Panc1 (cell line): ENCODE results near the gene INPPL1. TPM values are rescaled to one million over a fixed set of nuclear protein-coding genes. Genes with fewer than 3 reads are reported as not detected.

ENCODE experiments used
- ATAC-seq: fragments of 200-7000 bp; cut with Tn5 transposase; 2 replicates; pipeline ENCODE4 v1.9.1; 2020; ENCODE audit warnings: mild to moderate bottlenecking, moderate library complexity
- BruUV-seq: library from RNA; stranded (reverse); fragments of 400-500 nt; replicated peaks from 2 replicates; lab custom pipeline; 2021; lab: Mats Ljungman, UMichigan
- CTCF ChIA-PET: fragments of 300-600 bp; sonication (Branson Sonifier 250); formaldehyde crosslinking; loops from one replicate; lab custom pipeline; 2022; ENCODE audit warnings: antibody characterized with exemption; lab: Charles Lee
- POLR2A ChIA-PET: fragments of 300-600 bp; sonication (Branson Sonifier 250); formaldehyde crosslinking; loops from one replicate; lab custom pipeline; 2022; ENCODE audit warnings: antibody characterized with exemption; lab: Charles Lee
- DNase-seq: peaks from one replicate; pipeline ENCODE4 v3.0.0-alpha.2; 2010; ENCODE audit warnings: low read depth, low spot score
- H3K27ac ChIP-seq: 2 replicates; pipeline ENCODE4 v1.5.1; 2011; ENCODE audit warnings: mild to moderate bottlenecking, low read length, inconsistent platforms
- H3K27me3 ChIP-seq: fragments of 200-500 bp; sonication (Bioruptor generic); 2 replicates; pipeline ENCODE4 v1.6.0; 2014; ENCODE audit warnings: low read length, inconsistent platforms; ENCODE audit not compliant: control insufficient read depth, insufficient read depth
- H3K36me3 ChIP-seq: fragments of 200-500 bp; sonication (Bioruptor generic); 2 replicates; pipeline ENCODE4 v1.5.1; 2014; ENCODE audit warnings: inconsistent platforms, mild to moderate bottlenecking, low read length, moderate library complexity; ENCODE audit not compliant: control insufficient read depth, insufficient read depth
- H3K4me1 ChIP-seq: 2 replicates; pipeline ENCODE4 v1.5.1; 2011; ENCODE audit warnings: inconsistent platforms, mild to moderate bottlenecking, low read length, moderate library complexity; ENCODE audit not compliant: control insufficient read depth, insufficient read depth
- H3K4me3 ChIP-seq, 2 experiments: 2 replicates each; pipeline ENCODE4 v1.5.1; 2011 to 2012; ENCODE audit warnings: low read depth in 2 of 2, low read length in 2 of 2, mild to moderate bottlenecking in 2 of 2, inconsistent platforms in 1 of 2, moderate library complexity in 1 of 2
- H3K9me3 ChIP-seq: fragments of 200-500 bp; sonication (Bioruptor generic); 2 replicates; pipeline ENCODE4 v1.5.1; 2014; ENCODE audit warnings: low read depth, mild to moderate bottlenecking, inconsistent platforms, low read length, moderate library complexity; ENCODE audit not compliant: control insufficient read depth, insufficient read depth
- POLR2AphosphoS5 ChIP-seq: IDR thresholded peaks from 2 replicates; pipeline ENCODE4 v1.6.1; 2012; ENCODE audit warnings: mild to moderate bottlenecking, low read depth, low read length, moderate library complexity
- REST ChIP-seq, 2 experiments: IDR thresholded peaks; 2 replicates each; pipeline ENCODE4 v1.6.1; 2011 to 2012; ENCODE audit warnings: low read depth in 2 of 2, control low read depth in 1 of 2, low read length in 1 of 2, mild to moderate bottlenecking in 1 of 2, moderate library complexity in 1 of 2; ENCODE audit not compliant: insufficient read depth in 1 of 2
- SIN3A ChIP-seq: IDR thresholded peaks from 2 replicates; pipeline ENCODE4 v1.6.1; 2012; ENCODE audit warnings: low read depth, mild to moderate bottlenecking, low read length, moderate library complexity, borderline replicate concordance; ENCODE audit not compliant: insufficient read depth
- TCF7L2 ChIP-seq: IDR thresholded peaks from 2 replicates; pipeline ENCODE4 v1.6.1; 2011; ENCODE audit warnings: mild to moderate bottlenecking, low read depth, low read length, inconsistent platforms
- in situ Hi-C: cut with HindIII; loops from 2 replicates; pipeline ENCODE4 v1.10.0; 2016; ENCODE audit warnings: low sequenced_read_pairs, low pct_unique_long_range_greater_than_20kb
- intact Hi-C: fragments of 100-400 bp; cut with micrococcal nuclease; formaldehyde crosslinking; loops from one replicate; pipeline ENCODE4 v1.10.0; 2022; ENCODE audit not compliant: unreplicated experiment
- total RNA-seq: library from RNA; stranded (reverse); gene quantifications from one replicate; pipeline ENCODE4 v1.2.1, GENCODE V29; 2021; ENCODE audit not compliant: unreplicated experiment
- TF ChIP-seq, protein P1 (sequence below): fragments of 450-650 bp; IDR thresholded peaks from 2 replicates; pipeline ENCODE4 v1.5.1; 2017; ENCODE audit warnings: mild to moderate bottlenecking

Gene INPPL1
- total RNA-seq, 1 experiment from 2014 or later = 298 TPM

DNA sequence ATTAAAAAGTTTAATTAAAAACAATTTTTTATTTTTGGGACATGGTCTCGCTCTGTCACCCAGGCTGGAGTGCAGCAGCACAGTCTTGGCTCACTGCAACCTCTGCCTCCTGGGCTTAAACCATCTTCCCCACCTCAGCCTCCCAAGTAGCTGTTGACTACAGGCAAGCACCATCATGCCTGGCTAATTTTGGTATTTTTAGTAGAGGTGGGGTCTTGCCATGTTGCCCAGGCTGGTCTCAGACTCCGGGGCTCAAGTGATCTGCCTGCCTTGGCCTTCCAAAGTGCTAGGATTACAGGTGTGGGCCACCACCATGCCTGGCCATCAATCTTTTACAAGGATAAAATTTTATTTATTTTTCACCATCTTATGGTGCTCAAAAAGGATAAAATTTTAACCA lies 62.7 kb downstream of the INPPL1 start:
- Histone ChIP-seq H3K4me1 (no peaks in the 10 kb centered on the region), H3K9me3 (no peaks in the 10 kb centered on the region), H3K4me3 (no peak overlapping the region), H3K36me3 (no peaks in the 10 kb centered on the region), H3K27me3 (no peaks in the 10 kb centered on the region; the same call in 1 of the 2 replicates), H3K27ac (no peak overlapping the region)
- ChIA-PET POLR2A (no interaction called here), CTCF (no interaction called here)
- ATAC-seq = no peak
- no peak for DNase-seq
- TF ChIP-seq, protein P1, sequence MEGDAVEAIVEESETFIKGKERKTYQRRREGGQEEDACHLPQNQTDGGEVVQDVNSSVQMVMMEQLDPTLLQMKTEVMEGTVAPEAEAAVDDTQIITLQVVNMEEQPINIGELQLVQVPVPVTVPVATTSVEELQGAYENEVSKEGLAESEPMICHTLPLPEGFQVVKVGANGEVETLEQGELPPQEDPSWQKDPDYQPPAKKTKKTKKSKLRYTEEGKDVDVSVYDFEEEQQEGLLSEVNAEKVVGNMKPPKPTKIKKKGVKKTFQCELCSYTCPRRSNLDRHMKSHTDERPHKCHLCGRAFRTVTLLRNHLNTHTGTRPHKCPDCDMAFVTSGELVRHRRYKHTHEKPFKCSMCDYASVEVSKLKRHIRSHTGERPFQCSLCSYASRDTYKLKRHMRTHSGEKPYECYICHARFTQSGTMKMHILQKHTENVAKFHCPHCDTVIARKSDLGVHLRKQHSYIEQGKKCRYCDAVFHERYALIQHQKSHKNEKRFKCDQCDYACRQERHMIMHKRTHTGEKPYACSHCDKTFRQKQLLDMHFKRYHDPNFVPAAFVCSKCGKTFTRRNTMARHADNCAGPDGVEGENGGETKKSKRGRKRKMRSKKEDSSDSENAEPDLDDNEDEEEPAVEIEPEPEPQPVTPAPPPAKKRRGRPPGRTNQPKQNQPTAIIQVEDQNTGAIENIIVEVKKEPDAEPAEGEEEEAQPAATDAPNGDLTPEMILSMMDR = no peak
- no peak for TF ChIP-seq REST (IDR thresholded peaks at IDR 0.05; ENCODE audit: insufficient read depth in 1 of 2, low read depth in 2 of 2, low read length in 1 of 2)
- TF ChIP-seq TCF7L2 = no peak
- TF ChIP-seq POLR2AphosphoS5 = no peak
- TF ChIP-seq SIN3A = no peak
- intact Hi-C loops (no loop called here), in situ Hi-C loops (no loop called here)
- BruUV-seq = no TSS peak

Other genes with a start within 250 kb of the INPPL1 start
- 18.2 TPM for gene IL18BP, start 225.9 kb upstream of the INPPL1 start, total RNA-seq
- gene NUMA1, start 144.2 kb upstream of the INPPL1 start, total RNA-seq = 145 TPM
- gene LRRC51, start 143.9 kb upstream of the INPPL1 start, total RNA-seq = 13.4 TPM
- gene LAMTOR1, start 121.5 kb upstream of the INPPL1 start, total RNA-seq = 126 TPM
- not detected for gene TOMT, start 118.8 kb upstream of the INPPL1 start, total RNA-seq
- 78.2 TPM for gene ANAPC15, start 112.1 kb upstream of the INPPL1 start, total RNA-seq
- gene FOLR3, start 89.0 kb upstream of the INPPL1 start, total RNA-seq = not detected
- not detected for gene FOLR1, start 32.6 kb upstream of the INPPL1 start, total RNA-seq
- not detected for gene FOLR2, start 8.0 kb upstream of the INPPL1 start, total RNA-seq
- gene PHOX2A, start 19.4 kb downstream of the INPPL1 start, total RNA-seq = not detected
- gene CLPB, start 209.8 kb downstream of the INPPL1 start, total RNA-seq = 52.8 TPM